Stimulated activated CD8-positive, alpha-beta memory T cell treated with anti-CD3 and anti-CD28 coated beads, Interleukin-2, amount 100 ng/mL, for 1 hour (primary cell): Measurements from ENCODE around the gene GPX3.

Source experiments
- DNase-seq, 2 donors: peaks; one replicate each; pipeline ENCODE4 v3.0.0-alpha.2; 2020; ENCODE audit warnings: low read depth in 2 of 2

Gene GPX3

DNA sequence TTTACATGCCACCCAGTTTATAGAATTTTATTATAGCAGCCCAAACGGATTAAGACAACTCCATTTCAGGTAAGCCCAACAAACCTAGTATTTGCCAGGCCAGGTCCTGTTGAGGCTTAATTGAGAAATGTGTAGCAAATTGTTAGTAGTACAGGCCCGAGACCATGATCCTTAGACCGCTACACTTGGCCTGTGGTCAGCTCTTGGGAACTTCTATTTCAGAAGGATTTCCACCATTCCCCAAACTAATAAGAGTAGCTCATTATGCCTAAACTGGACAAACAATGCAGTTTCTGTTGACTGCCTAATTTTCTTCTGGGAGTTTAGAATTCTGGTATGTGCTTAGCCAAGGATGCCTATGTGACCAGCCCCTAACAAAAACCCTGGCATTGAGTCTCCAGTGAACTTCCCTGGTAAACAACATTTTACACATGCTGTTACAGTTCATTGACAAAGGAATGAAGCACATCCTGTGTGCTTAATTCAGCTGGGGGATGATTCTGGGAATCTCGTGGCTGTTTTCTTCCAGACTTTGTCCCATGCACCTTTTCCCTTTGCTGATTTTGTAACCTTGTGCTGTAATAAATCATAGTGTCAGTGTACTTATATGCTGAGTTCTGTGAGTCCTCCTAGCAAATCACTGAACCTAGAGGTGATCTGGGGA, 5.6 kb upstream of the GPX3 start:
- DNase-seq: no peak

GRCh38 chr5:151015974-151016587, 4.3 kb upstream of the GPX3 start:
- DNase-seq: no peak

DNA sequence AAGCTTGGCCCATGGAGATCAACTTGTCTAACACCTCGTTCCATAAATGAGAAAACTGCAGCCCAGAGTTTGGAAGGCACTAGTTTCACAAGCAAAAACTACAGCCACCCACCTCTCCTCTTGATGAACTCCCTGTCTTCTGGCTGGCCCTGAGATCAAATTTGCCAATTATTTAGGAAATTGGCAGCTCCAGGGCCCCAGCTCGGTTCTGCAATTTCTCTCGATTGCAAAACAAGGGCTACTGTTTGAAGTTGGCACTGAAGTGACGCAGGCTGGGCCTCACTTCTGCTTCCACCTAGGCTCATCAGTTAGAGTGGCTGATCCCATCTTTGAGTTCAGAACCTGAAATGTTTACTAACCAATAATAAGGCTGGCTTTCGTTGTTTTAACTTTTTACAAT, 3.7 kb upstream of the GPX3 start:
- no peak for DNase-seq

DNA sequence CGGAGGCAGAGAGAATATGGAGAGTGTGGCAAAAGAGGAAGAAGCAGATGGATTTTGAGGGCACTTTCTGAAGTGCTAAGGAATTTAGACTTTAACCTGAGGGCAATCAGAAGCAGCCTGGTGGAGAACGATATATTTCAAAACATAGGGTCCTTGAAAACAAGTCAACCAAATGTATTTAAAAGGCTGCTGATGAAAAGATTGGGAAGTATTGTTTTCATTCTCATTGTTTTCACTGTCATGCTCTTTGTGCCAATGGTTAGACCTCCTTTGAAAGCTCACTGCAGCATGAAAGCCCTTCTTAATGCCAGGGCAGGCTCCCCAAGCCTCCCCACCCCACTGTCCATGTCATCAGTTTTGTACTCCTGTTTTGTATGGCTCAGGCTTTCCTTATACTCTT, 2.5 kb upstream of the GPX3 start:
- no peak for DNase-seq

DNA sequence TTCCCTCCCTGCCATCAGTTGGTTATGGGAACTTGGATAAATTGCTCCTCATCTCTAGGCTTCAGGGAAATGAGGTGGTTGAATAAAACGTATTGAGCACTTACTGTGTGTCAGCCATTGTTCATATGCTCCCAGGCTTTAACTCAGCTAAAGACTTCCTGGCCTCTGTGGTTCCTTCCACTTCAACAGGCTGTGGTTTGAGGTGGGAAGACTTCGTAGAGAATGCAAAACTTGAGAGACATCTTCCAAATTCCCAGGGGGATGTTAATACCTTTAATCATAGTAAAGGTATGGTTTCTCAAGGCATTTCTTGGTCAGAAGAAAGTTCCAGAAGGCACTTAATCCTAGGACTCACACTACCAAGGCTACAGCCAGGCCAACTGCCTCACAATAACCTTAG, 1.5 kb upstream of the GPX3 start:
- DNase-seq: no peak

DNA sequence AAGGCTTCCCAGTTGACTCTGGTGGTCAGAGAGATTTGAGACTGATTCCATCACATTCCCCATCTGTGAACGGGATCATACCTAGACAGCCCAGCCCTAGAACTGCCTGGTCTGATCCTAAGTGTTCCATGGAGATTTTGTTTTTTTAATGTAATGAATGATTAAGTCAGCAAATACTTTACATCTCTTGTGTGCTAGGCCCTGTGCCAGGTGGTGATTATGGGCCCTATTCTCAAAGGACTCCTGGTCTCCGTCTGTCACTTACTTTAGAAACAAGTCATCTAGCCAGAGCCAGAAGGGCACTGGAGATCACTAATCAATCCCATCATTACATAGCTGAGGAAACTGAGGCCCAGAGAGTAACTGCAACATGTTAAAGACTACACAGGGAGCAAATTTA, 1.1 kb upstream of the GPX3 start:
- DNase-seq: no peak

DNA sequence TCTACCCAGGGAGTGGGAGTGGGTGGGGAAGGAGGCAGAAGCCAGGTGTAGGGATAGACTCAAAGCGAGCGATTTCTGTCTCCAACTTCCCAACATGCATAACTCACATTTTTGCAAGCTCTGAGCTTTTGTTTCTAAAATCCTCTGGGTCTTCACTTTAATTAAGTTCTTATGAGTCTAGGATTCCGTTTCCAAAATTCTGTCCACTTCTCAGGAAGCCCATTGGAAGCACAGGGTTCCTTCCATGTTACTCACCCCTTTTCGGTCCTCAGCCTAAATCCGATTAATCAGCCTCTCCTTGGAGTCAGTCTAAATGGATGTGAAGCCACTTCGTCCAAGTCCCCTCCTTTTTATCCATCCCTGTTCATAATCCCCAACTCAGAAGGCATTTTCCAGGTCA, 1.4 kb downstream of the GPX3 start:
- DNase-seq: no peak

- DNase-seq: no peak
Measured at GRCh38 chr5:151022511-151023018, 2.2 kb downstream of the GPX3 start.

DNA sequence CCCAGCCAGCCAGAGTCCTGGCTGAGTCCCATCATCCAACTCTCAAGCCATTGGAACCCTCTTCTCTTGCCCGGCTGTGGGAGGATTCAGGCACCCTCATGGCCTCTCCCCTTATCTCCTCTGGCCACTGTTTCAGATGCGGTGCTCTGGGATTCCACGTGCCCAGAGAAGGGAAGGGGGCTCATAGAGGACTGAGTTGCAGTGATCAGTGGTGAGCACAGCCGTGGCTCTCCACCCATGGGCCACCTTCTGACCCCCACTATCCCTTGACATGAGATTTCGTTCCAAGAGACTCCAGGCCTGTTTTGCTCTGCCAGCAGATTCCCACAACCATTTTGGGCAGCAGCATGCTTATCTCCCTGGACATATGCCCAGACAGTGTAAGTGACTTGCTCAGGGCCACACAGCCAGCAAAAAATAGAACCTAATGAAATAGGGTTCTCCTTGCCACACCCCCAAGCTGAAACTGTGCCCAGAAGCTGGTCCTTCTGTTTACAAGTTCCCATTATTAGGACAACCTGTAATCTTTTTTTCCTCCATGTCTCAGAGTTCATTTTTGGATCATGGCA, 2.7 kb downstream of the GPX3 start:
- DNase-seq: no peak

- no peak for DNase-seq
Measured at GRCh38 chr5:151023651-151024050, 3.3 kb downstream of the GPX3 start.

DNA sequence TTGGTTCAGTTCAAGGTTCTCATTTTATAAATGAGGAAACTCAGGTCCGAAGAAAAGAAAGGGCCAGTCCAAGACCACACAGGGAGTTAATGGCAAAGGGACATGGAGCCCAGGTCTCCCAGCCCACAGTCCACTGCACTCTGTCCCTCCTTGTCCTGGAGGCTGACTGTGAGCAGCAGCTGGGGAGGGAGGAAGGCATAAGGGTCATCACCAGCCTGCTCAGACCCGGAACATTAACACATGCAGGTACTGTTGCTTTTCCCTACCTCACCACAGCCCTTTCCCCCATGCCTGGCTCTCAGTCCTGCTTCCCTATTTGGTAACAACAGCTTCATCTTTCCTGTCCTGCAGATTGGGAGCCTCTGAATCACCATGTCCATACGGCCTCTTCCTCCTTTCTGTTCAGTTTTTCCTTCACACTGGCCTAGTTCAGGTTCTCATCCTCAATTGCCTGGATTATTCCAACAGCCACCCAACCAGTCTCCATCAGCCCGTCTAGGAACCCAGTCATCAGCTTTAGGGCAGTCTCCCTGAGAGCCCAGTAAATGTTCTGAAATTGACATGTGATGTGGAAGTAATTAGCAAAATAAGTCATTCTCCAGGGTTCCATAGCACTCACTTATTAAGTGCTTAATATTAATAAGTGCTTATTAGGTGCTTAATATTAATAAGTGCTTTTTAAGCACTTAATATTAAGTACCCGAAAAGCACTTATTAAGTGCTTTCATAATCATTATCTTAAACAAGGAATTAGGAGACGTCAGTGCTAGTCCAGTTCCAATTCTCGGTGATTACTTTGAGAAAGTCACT, 4.3 kb downstream of the GPX3 start:
- no peak for DNase-seq

DNA sequence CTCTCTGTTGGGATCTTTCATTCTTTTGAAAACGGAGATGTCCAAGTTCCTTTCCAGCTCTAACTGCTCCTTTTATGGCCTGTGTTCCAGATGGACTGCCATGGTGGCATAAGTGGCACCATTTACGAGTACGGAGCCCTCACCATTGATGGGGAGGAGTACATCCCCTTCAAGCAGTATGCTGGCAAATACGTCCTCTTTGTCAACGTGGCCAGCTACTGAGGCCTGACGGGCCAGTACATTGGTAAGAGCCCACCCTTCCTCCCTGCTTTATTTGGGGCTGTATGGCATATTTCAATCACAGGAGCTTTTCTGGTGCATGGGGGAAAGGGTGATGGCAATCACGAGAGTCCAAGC, 4.8 kb downstream of the GPX3 start:
- no peak for DNase-seq

DNA sequence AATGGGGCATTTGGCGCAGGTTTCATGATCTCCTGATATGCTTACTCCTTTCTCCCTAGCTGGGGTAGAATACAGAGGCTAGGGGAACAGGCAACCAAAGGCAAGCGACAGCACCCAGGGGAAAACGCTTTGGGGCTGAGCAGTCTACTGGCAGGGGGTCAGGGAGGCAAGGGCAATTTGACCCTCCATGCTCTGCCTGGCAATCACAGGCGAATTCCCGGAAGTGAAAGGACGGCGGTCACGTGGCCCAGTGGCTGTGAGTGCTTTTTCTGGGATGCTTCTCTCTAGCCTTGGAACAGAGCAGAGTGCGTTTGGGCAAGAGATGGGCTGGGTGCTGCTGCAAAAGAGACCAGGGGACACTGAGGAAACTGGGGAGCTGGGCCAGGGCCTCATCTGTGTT, 5.7 kb downstream of the GPX3 start:
- DNase-seq: no peak

DNA sequence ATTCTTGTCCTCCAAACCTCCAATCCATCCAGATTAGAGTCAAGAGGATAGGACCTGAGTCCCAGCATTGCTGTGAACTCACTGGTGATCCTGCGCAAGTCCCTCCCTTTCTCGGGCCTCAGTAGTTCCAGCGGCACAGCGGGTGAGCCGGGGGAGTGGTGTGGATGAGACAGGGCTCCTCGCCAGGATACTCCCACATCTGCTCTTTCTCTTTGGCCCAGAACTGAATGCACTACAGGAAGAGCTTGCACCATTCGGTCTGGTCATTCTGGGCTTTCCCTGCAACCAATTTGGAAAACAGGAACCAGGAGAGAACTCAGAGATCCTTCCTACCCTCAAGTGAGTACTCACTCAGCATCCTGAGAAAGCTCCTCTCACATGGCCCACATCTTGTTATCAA, 6.3 kb downstream of the GPX3 start:
- no peak for DNase-seq

DNA sequence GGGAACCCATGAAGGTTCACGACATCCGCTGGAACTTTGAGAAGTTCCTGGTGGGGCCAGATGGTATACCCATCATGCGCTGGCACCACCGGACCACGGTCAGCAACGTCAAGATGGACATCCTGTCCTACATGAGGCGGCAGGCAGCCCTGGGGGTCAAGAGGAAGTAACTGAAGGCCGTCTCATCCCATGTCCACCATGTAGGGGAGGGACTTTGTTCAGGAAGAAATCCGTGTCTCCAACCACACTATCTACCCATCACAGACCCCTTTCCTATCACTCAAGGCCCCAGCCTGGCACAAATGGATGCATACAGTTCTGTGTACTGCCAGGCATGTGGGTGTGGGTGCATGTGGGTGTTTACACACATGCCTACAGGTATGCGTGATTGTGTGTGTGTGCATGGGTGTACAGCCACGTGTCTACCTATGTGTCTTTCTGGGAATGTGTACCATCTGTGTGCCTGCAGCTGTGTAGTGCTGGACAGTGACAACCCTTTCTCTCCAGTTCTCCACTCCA, 7.6 kb downstream of the GPX3 start:
- DNase-seq: no peak

GRCh38 chr5:151028717-151029116, 8.3 kb downstream of the GPX3 start:
- DNase-seq: no peak

DNA sequence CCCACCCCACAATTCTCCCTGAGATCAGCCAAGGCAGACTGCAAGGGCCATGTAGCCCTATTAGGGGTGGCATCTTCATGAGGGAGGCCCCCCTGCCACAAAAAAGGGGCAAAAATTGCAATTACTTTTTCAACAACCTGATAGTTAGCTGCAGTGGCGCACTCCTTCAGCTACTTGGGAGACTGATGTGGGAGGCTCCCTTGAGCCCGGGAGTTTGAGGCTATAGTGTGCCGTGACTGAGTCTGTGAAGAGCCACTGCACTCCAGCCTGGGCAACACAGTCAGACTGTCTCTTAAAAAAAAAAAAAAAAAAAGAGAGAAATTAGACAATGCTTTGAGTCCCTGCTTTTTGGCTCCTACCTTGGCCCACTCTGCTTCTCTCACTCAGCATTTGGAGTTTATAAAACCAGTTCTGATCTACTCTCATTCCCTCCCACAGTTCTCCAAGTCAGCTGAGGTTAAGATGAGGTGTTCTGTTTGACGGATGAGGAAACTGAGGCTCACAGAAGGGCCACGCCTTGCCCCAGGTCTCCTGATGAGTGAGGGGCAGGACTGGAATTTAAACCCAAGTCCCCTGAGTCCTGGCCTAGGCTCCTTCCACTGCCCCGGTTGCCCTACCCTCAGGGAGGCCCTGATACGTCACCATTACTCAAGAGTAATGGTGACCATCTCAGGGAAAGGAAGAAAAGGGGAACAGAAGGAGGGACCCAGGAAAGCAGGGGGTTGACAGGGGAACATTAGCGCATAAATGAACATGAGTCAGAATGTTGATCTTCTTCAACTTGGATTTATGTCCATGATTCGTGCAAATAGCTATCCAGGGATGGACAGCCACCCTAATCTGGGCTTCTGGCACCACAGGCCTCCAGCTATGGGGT, 9.0 kb downstream of the GPX3 start:
- DNase-seq: no peak

GRCh38 chr5:151030056-151030336, 9.6 kb downstream of the GPX3 start:
- DNase-seq: no peak

- no peak for DNase-seq
Measured at GRCh38 chr5:151030379-151030778, 10.0 kb downstream of the GPX3 start.

- DNase-seq: no peak
Measured at GRCh38 chr5:151031554-151031953, 11.2 kb downstream of the GPX3 start.

- DNase-seq: no peak
Measured at GRCh38 chr5:151033217-151033934, 13.0 kb downstream of the GPX3 start.
